Germinal center (tissue), 1 donor: ENCODE data around the gene PI16.
"Not testable (repeated sequence)": the region's sequence is repeated elsewhere in the genome, so short reads cannot be mapped to it uniquely, and the experiment has no call there.

Source experiments
- DNase-seq: peaks from one replicate; pipeline ENCODE4 v3.0.0; 2012; ENCODE audit warnings: mixed read lengths, low spot score

The PI16 gene

DNA sequence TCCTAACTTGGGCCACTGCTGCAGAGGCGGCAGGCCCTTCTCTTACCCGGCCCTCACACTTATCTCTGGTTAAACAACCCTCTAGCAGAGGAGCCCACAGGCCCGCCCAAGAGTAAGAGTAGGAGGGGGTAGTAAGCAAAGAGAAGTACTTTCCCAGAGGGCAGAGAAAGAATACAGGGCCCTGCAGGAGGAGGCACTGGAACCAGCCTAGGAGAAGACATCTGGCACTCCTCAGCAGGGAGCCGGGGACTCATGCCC lies 21.4 kb downstream of the PI16 start:
- DNase-seq = no peak

DNA sequence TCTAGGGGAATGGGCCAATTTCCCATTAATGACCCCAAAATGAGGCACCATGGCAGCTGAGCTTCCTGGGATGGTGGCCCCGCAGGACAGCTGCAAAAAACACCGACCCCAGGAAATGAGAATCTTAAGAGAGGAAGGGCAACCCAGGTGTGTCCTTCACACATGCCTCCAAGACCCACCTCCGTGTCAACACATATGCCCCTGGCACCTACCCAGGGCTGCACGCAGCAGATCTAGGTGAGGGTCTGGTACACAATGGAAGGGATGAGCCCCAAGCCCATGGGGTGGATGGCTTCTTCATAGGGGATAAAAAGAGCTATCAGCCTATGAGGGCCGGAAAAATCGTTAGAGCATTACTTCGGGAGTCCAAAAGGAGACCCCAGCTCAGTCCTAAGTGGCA lies 22.0 kb downstream of the PI16 start:
- DNase-seq = no peak

GRCh38 chr6:36976931-36977330 lies 22.4 kb downstream of the PI16 start:
- DNase-seq = no peak

DNA sequence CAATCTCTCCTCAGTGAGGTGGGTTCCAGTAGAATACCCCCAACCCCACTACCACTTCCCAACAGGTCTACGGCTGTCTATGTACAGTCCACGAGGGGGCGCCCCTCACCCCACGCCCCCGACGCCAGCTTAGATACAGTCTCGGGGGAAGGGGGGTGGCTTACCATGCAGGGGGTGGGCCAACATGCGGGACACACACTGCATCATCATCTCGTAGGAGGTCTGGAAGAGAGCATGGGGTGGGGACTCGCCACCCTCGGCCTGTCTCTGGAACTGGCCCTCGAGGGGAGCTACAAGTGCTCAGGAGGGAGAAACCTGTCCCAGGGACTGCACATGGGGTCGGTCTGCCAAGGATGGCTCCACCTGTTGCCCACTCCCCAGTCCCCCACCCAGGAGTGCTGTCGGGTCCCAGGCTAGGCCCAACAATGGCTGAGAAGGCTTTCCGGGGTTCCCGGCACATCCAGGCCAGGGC lies 23.0 kb downstream of the PI16 start:
- peak; percentile 71 for DNase-seq

GRCh38 chr6:36978421-36979346 lies 24.1 kb downstream of the PI16 start:
- DNase-seq = no peak

GRCh38 chr6:36979347-36979742 lies 24.8 kb downstream of the PI16 start:
- DNase-seq = no peak

- DNase-seq = no peak
Measured at GRCh38 chr6:36980129-36980528, 25.6 kb downstream of the PI16 start.

- DNase-seq = no peak
Measured at GRCh38 chr6:36980876-36981619, 26.5 kb downstream of the PI16 start.

GRCh38 chr6:36983538-36983937 lies 29.0 kb downstream of the PI16 start:
- no peak for DNase-seq

DNA sequence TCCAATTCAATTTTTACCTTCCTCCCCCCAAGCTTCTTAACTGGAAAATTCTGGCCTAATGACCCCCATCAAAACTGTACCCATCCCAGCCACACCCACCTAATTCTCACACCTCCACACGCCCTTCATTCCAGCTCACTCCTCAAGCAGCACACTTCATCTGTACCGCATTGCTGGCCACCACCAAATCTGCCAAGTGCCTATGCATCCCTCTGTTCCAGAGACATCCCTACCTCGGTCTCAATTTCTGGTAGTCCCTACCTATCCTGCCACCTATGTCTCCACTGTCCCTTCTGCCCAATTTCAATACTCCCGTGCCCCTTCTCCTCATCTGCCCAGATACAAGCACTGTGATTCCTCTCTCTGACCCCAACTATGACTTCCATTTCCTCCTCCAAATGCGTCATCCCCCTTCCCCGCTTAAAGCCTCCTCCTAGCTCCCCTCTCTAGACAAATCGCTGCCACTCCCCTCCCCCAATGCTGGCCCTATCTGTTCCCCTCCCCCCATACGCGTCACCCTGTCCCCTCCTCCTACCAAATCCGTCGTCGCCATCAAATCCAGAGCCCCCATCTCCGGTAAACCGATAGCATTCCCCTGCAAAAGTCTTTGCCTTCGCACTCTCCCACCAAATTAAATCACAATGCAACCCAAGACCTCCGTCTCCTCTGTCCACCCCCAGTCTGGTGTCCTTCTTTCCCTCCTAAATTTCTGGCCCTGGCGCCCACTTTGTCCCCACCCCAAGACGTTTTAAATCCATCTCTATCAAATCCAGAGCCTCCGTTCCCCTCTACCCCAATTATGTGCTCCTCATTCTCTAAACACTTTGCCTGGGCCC lies 30.3 kb downstream of the PI16 start:
- no peak for DNase-seq

- no peak for DNase-seq
Measured at GRCh38 chr6:36985417-36985807, 30.9 kb downstream of the PI16 start.

- peak; percentile 96 for DNase-seq
Measured at GRCh38 chr6:36985808-36986703, 31.5 kb downstream of the PI16 start, which contains the start of gene MTCH1. MTCH1 (minus strand) TSS chr6:36986196; CDS start chr6:36986173, 23 bp downstream.

DNA sequence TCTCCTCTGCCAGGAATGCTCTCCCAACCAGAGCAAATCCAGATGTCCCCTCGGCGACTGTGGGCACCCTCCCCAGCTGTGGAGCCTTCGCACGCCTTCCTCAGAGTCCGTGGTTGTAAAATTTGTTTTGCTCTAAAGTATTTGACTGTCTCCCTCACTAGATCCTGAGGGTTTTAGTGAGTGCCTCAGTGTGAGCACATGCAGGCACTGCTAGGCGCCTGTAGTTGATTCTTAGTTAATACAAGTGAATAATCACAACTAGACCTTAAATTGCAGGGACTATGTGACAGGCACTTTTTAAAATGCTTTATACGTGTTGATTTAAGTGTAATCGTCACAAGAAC lies 32.1 kb downstream of the PI16 start:
- no peak for DNase-seq

- DNase-seq = no peak
Measured at GRCh38 chr6:36989264-36989663, 34.7 kb downstream of the PI16 start.

DNA sequence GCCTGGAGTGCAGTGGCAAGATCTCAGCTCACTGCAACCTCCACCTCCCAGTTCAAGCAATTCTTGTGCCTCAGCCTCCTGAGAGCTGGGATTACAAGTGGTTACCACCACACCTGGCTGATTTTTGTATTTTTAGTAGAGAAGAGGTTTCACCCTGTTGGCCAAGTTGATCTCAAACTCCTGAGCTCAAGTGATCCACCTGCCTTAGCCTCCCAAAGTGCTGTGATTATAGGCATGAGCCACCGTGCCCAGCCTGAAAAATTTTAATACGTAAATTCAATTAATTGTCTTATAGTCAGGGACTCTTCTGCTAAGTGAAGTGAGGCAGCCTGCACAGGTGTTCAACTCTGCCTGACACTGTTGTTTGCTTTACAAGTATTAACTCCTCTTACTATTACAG lies 35.9 kb downstream of the PI16 start:
- not testable (repeated sequence) for DNase-seq

GRCh38 chr6:36997811-36998722 lies 43.5 kb downstream of the PI16 start:
- DNase-seq = no peak

DNA sequence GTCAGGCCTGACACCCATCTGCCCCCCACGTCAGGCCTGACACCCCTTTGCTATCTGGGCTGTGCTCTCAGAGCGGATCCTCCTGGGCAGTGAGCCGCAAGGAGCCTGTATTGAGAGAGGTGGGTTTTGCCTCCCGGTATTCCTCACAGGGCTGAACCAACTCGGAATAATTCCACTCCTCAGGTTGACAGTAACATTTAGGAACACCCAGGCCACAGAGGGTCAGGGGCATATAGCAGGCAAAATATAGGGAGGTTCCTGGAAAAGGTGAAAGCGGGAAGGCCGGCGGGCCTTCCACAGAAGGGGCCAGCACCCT lies 44.1 kb downstream of the PI16 start:
- DNase-seq = no peak

DNA sequence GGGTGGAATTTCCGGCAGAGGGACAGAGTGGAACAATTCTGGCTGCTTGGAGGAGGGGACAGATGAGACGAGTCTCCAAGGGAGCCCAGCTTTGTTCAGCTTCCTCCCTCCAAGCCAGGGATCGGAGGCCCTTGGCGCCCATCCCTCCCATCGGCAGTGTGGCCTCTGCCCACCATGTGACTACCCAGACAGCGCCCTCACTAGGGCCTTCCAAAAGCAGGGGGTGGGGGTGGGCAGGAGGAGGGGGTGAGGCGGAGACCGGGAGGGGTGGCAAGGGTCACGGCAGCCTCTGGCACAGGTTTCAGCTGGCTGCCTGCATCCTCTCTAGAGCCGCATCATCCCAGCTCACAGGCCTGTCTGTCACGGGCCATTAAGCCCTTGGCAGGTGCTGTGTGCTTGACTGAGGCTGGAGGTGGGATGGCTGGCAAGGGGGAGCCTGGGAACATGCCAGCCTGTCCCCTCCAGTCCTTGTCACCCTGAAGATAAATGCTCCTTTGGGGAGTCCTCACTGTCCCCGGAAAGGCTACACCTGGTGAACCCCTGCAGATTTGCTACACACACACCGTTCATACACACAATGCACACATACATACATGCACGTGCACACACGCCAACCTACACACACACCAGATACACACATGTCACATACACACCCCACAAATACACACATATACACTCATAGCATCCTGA lies 44.7 kb downstream of the PI16 start:
- DNase-seq = no peak

GRCh38 chr6:36999751-37000125 lies 45.2 kb downstream of the PI16 start:
- no peak for DNase-seq
